GM19463 (cell line): ENCODE measurements around the gene FIBP.
"Not testable (repeated sequence)": the region's sequence is repeated elsewhere in the genome, so short reads cannot be mapped to it uniquely, and the experiment has no call there.

ENCODE experiments used
- ATAC-seq: cut with Tn5 transposase; IDR thresholded peaks from one replicate; pipeline ENCODE4 v1.9.1; 2021; ENCODE audit warnings: mild to moderate bottlenecking, moderate library complexity; ENCODE audit not compliant: unreplicated experiment

FIBP gene

DNA sequence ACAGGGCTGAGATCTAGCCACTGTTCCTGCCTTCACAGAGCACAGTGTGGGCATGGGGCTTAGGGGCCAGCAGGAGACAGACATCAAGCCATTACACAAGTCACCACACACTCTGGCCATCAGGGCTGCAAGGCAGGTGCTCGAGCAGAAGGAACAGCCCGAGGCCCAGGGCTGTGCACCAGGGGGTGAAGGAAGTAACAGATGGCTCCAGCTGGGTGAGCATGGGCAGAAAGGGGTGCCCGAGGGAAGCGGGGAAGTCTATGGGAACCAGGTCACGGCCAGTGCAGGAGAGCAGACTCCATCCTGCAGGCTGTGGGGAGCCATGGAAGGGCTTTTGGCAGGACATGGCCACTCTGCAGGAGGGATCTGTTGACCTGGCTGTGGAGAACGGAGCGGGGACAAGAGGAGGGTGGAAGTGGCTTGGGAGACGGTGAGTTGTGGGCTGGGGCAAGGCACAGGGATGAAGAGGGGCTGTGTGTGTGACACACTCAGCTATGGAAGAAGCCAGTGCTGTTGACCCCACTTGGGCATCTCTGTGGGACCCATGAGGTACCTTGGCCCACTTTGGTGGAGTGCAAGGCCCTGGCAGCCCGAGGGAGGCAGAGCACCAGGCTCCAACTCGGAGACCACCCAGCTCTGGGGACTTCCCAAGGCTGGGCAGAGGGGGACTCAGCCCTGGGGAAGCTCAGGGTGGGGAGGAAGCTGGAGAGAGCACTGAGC lies 27.0 kb upstream of the FIBP start:
- no peak for ATAC-seq

DNA sequence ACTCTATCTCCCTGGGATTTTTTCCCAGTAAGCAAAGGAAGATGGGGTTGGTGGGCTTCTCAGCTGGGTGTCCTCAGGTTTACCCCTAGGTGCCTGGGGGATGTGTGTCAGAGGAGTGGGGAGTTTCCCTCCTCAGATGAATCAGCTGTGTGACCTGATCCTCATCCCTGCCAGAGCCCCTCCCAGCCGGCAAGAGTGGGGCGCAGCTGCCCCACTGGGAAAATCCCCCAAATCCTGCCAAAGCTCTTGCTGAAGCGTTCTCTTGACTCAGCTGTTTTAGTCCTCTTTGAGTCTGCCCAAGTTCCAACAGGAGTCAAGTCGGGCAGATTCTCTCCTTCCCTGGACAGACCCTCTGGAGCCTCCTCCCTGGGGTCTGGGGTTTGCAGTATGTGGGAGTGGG lies 24.6 kb upstream of the FIBP start:
- no peak for ATAC-seq

DNA sequence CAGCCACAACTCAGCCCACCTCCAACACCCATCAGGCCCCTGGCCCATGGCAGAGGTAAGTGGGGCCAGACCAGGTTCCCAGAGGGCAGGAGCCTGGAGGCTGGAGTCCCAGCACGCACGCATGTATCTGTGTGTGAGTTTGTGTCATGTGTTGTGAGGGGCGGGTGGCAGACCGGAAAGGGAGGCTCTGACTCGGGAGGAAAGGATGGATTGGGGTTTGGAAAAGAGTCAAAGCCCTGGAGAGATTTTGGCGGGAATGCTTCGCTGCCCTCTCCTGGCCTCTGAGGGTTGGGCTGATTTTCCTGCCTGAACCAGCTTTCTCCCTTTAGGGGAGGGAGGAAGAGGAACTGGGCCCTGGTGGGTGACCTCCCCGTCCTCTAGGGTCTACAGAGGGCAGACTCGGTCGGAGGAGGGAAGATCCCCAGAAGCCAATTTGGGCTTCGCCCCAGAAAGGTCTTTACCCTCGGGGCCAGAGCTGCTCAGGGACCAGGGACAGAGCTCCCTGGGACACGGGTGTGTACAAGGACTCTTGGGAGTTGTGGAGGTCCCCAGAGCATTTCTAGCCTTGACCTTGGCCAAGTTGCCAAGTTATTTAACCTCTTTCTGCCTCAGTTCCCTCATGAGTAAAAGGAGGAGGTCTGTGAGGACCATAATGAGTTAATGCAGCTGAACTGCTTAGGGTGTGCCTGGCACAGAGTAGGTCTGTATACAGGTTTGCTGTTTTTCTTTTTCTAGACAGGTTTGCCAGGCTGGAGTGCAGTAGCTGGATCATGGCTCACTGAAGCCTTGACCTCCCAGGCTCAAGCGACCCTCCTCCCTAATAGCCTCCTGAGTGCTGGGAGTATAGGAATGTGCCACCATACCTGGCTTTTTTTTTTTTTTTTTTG lies 23.7 kb upstream of the FIBP start:
- no peak for ATAC-seq

DNA sequence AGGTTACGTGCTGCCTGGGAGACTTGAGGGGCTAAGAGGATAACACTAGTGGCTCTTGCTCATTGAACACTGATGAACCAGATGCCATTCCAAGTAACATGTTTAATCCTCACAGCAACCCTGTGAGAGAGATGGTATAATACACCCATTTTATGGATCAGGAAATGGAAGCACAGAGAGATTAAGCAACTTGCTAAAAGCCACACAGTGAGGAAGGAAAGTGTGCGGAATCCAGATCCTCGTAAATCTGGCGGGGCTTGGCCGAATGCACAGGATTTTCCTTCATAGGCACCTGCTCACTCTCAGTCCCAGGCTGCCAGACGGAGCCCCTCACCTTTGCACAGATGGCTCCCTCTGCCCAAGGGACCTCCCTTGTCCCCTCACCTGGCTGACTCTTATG lies 19.6 kb upstream of the FIBP start:
- ATAC-seq, result no peak

DNA sequence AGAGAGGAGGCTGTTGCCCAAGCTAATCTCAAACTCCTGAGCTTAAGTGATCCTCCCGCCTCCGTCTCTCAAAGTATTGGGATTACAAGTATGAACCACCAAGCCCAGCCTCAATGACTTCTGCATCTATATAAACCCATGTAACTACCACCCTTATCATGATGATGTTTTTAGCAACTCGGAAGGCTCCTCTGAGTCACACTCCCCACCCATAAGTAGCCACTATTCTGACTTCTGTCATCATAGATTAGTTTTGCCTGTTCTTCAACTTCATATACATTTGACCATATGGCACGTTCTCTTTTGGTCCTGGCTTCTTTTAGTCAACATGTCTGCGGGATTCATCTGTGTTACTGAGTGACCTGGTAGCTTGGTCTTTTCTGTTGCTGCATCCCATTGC lies 18.3 kb upstream of the FIBP start:
- ATAC-seq, result no peak

DNA sequence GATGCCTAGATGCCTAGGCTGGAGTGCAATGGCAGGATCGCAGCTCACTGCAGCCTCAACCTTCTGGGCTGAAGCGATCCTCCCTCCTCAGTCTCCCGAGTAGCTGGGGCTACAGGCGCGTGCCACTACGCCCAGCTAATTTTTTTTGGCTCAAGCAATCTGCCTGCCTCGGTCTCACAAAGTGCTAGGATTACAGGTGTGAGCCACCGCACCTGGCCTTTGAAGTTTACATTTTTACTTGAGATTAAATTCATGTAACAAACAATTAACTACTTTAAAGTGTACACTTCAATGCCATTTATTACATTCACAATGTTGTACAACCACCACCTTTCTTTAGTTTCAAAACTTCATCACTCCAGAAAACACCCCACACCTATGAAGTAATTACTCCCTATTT lies 15.4 kb upstream of the FIBP start:
- ATAC-seq, result no peak

DNA sequence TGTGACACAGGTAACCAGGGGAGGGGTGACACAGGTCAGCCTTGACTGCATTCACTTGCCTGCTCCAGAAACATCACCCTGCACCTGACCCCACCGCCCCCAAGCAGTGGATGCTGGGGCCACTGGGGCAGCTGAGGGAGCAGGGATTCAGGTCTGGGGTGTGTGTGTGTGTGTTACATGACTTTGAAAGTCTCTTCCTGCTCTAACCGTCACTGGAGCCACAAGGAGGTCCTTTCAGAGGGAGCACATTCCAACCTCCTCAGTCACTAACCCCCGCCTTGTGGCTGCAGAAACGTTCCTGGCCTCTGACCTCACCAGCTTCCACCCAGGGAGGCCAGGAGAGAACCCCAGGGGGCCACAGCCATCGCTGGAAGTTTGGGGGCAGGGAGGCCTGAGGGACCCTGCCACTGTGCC lies 14.8 kb upstream of the FIBP start:
- ATAC-seq, result no peak

DNA sequence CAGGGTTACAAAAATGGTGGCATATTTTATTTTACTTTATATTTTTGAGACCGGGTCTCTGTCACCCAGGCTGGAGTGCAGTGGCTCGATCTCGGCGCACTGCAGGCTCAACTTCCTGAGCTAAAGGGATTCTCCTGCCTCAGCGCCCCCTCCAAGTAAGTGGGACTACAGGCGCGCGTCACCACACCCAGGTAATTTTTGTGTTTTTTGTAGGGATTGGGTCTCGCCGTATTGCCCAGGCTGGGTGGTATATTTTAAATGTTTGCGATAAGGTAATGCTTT lies 12.6 kb upstream of the FIBP start:
- no peak for ATAC-seq

DNA sequence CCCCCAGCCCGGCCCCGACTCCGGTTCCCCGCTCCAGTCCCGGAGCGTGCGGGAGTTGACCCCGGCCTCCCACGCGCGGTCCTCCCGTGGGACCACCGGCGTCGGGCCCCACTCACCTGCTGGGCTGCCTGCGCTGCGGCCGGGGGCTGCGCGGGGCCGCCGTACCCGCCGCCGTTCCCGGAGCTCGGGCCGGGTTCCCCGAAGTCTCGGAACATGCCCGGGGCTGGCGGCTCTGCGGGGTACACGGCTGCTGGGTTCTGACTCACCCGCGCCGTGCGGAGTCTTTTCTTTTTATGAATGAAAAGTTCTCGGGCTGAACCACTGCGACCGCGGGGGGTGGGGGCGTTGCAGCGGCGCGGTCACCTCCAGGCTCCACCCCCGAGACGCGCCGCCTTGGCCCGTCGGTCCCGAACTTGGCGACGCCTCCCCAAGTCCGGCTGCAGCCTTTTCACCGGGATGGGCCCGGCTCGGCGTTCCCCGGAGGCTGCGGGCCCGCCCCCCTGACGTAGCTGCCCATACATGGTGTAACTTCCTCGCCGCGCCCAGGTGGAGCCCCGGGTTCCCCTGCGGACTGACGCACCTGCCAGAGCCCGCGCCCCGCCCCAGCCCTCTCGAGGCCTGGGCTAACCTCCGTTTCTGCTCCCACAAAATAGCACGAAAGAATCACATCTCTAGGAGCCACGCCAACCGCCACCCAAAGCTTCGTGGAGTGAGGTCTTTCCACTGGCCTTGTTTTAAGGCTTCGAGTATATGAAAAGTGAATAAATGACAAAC lies 12.0 kb upstream of the FIBP start, which contains the start of gene FOSL1:
Gene FOSL1, minus strand, starts transcription at position 264 of the 774 bp plus-strand sequence. Its CDS starts 49 bp downstream, at position 215.
- peak; percentile 87 for ATAC-seq

DNA sequence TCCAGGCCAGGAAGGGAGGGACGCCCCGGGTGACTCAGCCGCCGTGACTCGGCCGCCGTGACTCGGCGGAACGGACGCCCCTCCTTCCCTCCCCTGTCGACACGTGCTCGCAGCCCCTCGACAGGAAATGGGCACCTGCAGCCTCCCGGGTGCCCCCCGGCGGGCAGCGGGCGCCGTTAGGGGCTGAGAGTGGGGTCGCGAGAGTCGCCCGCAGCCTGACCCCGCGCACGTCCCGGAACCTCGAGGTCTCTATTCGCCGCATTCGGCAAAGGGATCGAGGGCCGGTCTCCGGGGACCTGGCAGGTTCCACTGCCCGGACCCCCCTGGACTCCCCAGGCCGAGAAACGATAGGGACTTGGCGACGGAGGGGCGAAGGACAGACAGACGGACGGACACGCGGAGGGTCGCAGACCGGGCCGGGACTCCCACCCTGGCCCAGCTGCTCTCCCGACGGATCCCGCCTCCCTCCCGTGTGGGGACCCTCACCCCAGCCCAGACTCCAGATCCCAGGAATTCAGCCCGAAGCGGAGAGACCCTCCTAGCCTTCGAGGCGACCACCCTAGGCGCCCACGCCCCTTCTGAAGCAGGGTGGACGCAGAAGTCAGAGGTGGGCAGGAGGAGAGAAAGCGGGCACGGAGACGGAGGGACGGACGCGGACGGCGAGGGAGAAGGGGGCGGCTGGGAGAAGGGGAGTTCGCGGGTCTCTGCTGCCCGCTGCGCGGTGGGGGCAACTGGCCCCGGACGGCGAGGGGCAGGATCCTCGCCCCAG lies 11.3 kb upstream of the FIBP start:
- no peak for ATAC-seq

DNA sequence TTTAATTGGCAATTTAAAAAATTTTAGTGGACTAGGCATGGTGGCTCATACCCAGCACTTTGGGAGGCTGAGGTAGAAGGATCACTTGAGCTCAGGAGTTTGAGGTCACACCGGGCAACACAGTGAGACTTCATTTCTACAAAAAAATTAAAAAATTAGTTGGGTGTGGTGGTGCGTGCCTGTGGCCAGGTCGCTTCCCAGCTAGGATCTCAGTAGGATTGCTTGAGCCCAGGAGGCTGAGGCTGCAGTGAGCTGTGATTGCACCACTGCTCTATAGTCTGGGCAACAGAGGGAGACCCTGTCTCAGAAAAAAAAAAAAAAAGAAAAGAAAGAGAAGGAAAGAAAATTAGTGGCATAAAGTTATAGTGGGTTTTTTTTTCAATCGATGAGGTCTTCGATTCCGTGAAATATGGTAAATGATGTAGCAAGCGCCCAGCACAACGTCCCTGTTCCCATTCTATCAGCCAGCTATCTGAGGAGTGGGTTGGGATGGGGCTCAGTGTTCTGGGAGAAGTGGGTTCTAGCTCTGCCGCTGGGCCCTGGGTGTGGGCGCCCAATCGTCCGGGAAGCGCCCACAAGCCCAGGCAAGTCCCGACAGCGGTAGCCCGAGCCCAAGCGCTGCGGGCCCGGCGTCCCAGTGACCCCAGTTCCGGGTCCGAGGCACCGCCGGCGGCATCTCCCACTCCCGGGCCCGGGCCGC lies 10.5 kb upstream of the FIBP start:
- no peak for ATAC-seq

DNA sequence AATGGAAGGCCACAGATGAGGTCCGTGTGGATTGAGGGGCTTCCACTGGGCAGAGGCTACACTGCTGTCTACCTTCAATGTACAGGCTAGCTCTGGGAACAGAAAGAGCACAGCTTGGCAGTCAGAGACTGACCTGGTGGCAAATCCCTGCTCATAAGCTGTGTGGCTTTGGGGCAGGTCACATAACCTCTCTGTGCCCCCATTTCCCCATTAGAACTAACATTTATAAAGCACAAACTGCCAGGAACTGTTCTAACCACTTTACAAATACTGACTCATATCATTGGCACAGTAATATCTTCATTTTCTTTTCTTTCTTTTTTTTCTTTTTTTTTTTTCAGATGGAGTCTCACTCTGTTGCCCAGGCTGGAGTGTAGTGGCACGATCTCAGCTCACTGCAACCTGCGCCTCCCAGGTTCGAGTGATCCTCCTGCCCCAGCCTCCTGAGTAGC lies 8.8 kb upstream of the FIBP start:
- no peak for ATAC-seq

DNA sequence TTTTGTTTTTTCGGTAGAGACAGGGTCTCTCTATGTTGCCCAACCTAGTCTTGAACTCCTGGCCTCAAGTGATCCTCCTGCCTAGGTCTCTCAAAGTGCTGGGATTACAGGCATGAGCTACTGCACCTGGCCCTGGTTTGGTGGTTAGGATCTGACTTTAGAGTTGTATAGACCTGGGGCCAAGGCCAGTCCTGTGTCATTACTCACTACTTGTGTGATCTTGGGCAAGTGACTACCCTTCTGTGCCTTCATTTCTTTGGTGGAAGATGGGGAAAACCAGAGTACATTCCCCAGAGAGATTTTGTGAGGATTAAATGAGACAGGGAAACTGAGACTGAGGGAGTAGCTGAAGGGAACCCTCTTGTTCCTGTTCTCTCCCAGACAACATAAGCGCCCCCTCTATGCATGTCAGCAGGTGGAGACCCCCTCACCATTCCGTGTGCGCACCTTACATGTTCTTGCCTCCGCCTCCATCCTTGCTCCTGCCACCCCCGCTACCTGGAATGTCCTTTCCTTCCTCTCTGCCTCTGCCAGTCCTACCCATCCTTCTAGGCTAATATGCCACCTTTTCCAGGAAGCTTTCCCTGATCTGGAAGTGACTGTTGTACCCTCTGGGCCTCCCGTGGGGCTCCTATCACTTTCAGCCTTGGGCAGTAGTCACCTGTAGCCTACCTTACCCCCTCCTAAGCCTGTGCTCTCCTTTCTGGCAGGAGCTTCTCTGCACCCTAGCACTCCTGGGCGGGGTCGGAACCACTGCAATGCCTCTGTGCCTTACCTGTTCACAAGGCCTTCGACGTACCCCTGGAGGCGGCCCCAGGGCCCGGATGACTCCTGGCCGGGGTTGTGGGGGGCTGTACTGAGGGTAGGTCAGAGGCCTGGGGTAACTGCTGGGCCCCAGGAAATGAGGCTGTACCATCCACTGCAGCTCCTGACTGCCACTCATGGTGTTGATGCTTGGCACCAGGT lies 8.0 kb upstream of the FIBP start:
- no peak for ATAC-seq

DNA sequence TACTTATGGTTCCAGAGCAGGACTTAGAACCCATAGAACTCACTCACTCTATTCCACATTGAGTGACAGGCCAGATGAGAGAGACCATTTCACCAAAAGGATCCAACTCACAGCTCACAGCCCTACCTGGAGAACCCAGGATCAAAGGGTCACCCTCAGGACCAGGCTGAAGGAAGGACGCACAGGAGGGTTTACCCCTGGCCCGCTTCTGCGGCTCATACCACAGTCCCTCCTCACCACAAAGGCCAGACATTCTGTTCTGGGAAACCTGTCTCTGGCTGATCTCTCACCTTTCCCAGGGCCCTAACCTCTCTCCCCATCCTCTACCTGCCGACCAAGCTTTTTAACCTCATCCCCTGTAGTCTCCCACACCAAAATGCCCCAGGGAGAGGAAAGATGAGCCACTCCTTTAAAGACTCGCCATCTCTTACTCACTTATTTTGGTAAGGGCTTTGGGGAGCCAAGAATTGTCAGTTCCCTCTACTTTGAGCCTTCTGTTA lies 7.3 kb upstream of the FIBP start:
- no peak for ATAC-seq

DNA sequence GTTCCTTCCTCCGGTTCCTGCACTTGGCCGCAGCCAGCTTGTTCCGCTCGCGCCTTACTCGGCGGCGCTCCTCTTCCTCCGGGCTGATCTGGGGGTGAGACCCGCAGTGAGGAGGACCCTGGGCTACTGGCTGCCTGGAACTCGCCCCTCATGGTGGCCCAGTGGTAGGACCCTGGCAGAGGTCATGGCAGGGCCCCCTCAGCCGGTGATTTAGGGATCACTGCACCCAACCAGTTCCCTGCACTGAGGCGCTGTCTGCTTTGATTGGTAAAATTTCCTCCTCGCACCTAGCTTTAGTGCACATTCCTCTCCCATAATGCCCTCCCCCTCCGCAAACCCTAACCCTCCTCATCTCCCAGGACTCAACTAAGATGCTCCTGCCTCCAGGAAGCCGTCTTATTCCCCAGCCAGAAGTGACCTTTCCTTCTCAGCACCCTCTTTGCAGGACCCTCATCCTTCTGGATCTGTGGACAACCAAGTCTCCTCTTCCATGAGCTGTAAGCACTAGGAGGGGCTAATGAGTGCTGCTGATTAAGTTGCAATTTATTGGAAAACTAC lies 5.8 kb upstream of the FIBP start:
- ATAC-seq, result no peak

DNA sequence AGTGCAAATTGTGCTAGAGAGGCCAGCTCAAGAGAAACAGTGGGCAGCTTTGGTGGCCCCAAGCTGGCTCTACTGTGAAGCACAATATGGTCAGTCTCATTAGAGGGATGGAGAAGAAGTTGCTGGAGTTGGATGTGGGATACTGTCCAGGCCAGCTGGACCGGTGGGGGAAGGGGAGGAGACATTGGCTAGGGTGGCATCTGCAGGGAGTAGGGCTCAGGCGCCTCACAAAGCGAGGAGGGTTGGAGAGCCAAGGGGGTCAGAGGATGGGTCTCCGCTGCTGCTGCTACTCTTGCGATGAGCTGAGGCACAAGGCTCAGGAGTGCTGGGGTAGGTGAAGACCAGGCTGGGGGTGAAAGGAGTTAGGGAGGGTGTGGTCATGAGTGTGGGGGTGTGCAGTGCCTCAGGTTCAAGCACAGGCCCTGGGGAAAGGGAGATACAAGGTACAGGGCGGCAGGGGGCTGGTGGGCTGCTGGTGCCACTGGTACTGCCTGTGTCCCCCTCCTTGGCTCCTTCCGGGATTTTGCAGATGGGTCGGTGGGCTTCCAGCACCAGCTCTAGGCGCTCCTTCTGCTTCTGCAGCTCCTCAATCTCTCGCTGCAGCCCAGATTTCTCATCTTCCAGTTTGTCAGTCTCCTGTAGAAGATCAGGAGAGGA lies 4.5 kb upstream of the FIBP start:
- no peak for ATAC-seq

DNA sequence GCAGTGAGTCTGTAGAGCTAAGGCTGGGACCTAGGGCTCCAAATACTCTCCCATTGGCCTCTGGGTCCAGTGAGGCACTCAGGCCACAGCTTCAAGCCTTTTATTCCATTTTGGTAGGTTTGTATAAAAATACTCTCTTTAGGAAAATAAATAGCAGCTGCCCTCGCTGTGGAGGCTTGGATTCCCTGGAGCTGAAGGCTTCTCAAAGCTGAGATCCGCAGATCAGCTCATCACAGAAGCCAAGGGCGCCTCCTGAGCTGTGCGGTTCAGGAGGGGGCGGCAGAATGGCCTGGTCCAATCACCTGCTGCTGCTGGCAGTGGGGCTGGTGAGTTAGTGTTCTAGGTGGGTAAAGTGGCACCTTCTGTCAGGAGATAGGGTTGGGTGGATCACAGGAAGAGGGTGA lies 3.9 kb upstream of the FIBP start:
- ATAC-seq, result not testable (repeated sequence)
